D721Med (cell line): Measurements from ENCODE around the gene KCP.
"Not testable (repeated sequence)": the region's sequence is repeated elsewhere in the genome, so short reads cannot be mapped to it uniquely, and the experiment has no call there.

Experiments used
- DNase-seq: peaks from one replicate; pipeline ENCODE4 v3.0.0; 2011; ENCODE audit warnings: low spot score; ENCODE audit not compliant: insufficient read length
- FAIRE-seq: peaks from 2 replicates; lab custom pipeline; 2011; peaks lifted over from hg19 to GRCh38; lab: Jason Lieb, UNC
- TF ChIP-seq, protein P1 (sequence below): IDR thresholded peaks from 2 replicates; pipeline ENCODE4 v1.5.1; 2012; ENCODE audit warnings: mild to moderate bottlenecking, control low read depth; ENCODE audit not compliant: insufficient read depth; ENCODE audit errors: missing control alignments

Gene KCP

DNA sequence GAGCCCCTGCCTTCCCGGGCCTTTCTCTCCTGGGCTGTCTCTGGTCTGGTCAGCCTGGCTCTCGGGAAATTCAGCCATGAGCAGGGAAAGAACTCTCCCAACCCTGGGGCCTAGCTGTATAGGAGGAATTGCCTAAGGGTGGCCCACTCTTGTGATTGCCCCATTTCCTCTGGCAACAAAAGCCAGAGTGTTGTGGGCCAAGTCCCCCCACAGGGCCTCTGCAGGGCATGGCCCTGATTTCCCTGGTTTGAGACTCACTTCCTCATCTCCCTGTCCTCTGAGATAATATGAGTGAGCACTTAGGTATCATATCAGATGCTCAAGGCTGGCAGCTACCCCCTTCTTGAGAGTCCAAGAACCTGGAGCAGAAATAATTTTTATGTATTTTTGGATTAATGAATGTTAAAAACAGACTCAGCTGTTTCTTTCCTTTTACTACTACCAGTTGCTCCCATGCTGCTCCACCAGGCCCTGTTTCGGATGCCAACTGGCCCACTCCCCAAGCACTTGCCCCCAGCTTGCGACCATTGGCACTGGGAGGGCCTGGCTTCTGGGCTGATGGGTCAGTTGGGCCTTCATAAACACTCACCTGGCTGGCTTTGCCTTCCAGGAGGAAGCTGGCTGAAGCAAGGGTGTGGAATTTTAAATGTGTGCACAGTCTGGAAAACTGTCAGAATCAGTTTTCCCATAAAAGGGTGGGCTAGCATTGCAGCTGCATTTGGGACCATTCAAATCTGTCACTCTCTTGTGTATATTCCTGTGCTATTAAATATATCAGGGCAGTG is 38.7 kb upstream of the KCP start:
- no peak for DNase-seq
- TF ChIP-seq, protein P1, sequence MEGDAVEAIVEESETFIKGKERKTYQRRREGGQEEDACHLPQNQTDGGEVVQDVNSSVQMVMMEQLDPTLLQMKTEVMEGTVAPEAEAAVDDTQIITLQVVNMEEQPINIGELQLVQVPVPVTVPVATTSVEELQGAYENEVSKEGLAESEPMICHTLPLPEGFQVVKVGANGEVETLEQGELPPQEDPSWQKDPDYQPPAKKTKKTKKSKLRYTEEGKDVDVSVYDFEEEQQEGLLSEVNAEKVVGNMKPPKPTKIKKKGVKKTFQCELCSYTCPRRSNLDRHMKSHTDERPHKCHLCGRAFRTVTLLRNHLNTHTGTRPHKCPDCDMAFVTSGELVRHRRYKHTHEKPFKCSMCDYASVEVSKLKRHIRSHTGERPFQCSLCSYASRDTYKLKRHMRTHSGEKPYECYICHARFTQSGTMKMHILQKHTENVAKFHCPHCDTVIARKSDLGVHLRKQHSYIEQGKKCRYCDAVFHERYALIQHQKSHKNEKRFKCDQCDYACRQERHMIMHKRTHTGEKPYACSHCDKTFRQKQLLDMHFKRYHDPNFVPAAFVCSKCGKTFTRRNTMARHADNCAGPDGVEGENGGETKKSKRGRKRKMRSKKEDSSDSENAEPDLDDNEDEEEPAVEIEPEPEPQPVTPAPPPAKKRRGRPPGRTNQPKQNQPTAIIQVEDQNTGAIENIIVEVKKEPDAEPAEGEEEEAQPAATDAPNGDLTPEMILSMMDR = no peak
- no peak for FAIRE-seq

- FAIRE-seq (no peak), DNase-seq (no peak)
- TF ChIP-seq, protein P1 = no peak
Measured at GRCh38 chr7:128948312-128948973, 37.9 kb upstream of the KCP start.

GRCh38 chr7:128947854-128948253 is 37.3 kb upstream of the KCP start:
- FAIRE-seq (no peak), DNase-seq (no peak)
- TF ChIP-seq, protein P1 = no peak

- TF ChIP-seq, protein P1 = peak; percentile 4
- DNase-seq (no peak), FAIRE-seq (no peak)
Measured at GRCh38 chr7:128946936-128947830, 36.7 kb upstream of the KCP start.

GRCh38 chr7:128945668-128946366 is 35.3 kb upstream of the KCP start:
- no peak for DNase-seq
- TF ChIP-seq, protein P1 = no peak
- FAIRE-seq = no peak

DNA sequence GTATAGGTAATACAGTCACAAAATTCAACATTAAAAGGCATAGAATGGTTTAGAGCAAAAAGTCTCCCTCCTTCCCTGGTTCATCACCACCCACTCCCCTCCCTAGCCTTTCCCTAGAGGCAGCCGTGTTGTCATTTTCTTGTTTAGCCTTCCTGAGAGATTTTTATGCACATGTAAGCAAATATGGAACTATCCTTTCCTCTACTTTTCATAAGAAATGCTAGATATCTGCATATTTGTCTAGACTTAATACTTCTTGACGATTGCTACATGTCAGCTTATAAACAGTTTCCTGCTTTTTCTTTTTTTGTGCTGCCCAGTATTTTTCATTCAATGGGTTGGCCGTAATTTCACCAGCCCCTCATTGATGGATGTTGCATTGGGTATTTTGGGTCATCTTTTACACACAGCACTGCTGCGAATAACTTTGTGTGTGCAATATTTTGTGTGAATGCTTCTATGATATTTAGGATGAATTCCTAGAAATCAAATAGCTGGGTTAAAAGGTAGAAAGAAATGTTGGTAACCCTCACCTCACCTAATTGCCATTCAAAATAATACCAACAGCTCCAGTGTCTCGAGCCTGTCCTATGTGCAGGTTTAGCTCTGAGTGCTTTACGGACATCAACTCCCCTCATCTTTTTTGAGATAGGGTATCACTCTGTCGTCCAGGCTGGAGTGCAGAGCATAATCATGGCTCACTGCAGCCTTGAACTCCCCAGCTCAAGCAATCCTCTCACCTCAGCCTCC is 34.2 kb upstream of the KCP start:
- DNase-seq (no peak), FAIRE-seq (no peak)
- TF ChIP-seq, protein P1 = no peak

- FAIRE-seq = not testable (repeated sequence)
Measured at GRCh38 chr7:128943251-128943650, 32.7 kb upstream of the KCP start.

More at GRCh38 chr7:128943251-128943650, 32.7 kb upstream of the KCP start:
- not testable (repeated sequence) for DNase-seq
